GM21723 (cell line): ENCODE measurements around the gene MRPL42.
"Not testable (repeated sequence)": the region's sequence is repeated elsewhere in the genome, so short reads cannot be mapped to it uniquely, and the experiment has no call there.

Source experiments
- ATAC-seq: cut with Tn5 transposase; IDR thresholded peaks from one replicate; pipeline ENCODE4 v1.9.1; 2021; ENCODE audit warnings: mild to moderate bottlenecking, moderate library complexity; ENCODE audit not compliant: unreplicated experiment

The MRPL42 gene

GRCh38 chr12:93540466-93540865 lies 73.2 kb downstream of the MRPL42 start:
- no peak for ATAC-seq

GRCh38 chr12:93541578-93542225 lies 74.4 kb downstream of the MRPL42 start:
- no peak for ATAC-seq

GRCh38 chr12:93547778-93548177 lies 80.5 kb downstream of the MRPL42 start:
- no peak for ATAC-seq

- ATAC-seq: no peak
These were observed 81.9 kb downstream of the MRPL42 start for GRCh38 chr12:93549174-93549573.

GRCh38 chr12:93550748-93551611 lies 83.7 kb downstream of the MRPL42 start:
- ATAC-seq: no peak

- ATAC-seq: no peak
These were observed 85.1 kb downstream of the MRPL42 start for GRCh38 chr12:93552427-93552826.

- not testable (repeated sequence) for ATAC-seq
These were observed 90.6 kb downstream of the MRPL42 start for GRCh38 chr12:93557879-93558278.

GRCh38 chr12:93558685-93559084 lies 91.4 kb downstream of the MRPL42 start:
- not testable (repeated sequence) for ATAC-seq

GRCh38 chr12:93563807-93564538 lies 96.7 kb downstream of the MRPL42 start:
- no peak for ATAC-seq

- ATAC-seq: no peak
These were observed 98.4 kb downstream of the MRPL42 start for GRCh38 chr12:93565760-93566159.
